H1 (cell line): ENCODE measurements around the gene RAB29. TPM values are rescaled to one million over a fixed set of nuclear protein-coding genes. Genes with fewer than 3 reads are reported as not detected.

ENCODE experiments used
- CTCF ChIA-PET: fragments of 300-600 bp; sonication (Branson Sonifier 250); formaldehyde crosslinking; loops from one replicate; lab custom pipeline; 2021; ENCODE audit not compliant: partially characterized antibody; lab: Charles Lee
- POLR2A ChIA-PET: fragments of 300-600 bp; sonication (Branson Sonifier 250); formaldehyde crosslinking; loops from one replicate; lab custom pipeline; 2021; ENCODE audit warnings: inconsistent platforms; ENCODE audit not compliant: partially characterized antibody; lab: Charles Lee
- DNase-seq, 2 experiments: peaks; one replicate each; pipeline versions ENCODE4 v3.0.0 to v3.0.0-alpha.2; 2010 to 2022; ENCODE audit warnings: low spot score in 2 of 2, low read depth in 1 of 2, mixed read lengths in 1 of 2
- FAIRE-seq: peaks from 2 replicates; lab custom pipeline; 2011; peaks lifted over from hg19 to GRCh38; lab: Jason Lieb, UNC
- H2AFZ ChIP-seq: 2 replicates; pipeline ENCODE4 v1.8.1; 2012; ENCODE audit warnings: low read length, inconsistent platforms
- H2AK5ac ChIP-seq: 2 replicates; pipeline ENCODE4 v1.6.1; 2013; ENCODE audit warnings: low read depth, low read length
- H2BK120ac ChIP-seq: replicated peaks from 2 replicates; pipeline ENCODE3; 2013; ENCODE audit warnings: low read depth, low read length, inconsistent platforms
- H2BK12ac ChIP-seq: 2 replicates; pipeline ENCODE4 v1.6.1; 2013; ENCODE audit warnings: low read depth, low read length
- H2BK15ac ChIP-seq: 2 replicates; pipeline ENCODE4 v1.6.1; 2013; ENCODE audit warnings: low read length
- H2BK20ac ChIP-seq: 2 replicates; pipeline ENCODE4 v1.6.1; 2013; ENCODE audit warnings: low read length
- H2BK5ac ChIP-seq: 2 replicates; pipeline ENCODE4 v1.6.1; 2013; ENCODE audit warnings: low read depth, low read length
- H3K14ac ChIP-seq: 2 replicates; pipeline ENCODE4 v1.6.1; 2013; ENCODE audit warnings: inconsistent platforms; ENCODE audit not compliant: insufficient read length
- H3K18ac ChIP-seq: 2 replicates; pipeline ENCODE4 v1.6.1; 2013; ENCODE audit warnings: low read length; ENCODE audit errors: extremely low read depth
- H3K23ac ChIP-seq: 2 replicates; pipeline ENCODE4 v1.6.1; 2013; ENCODE audit warnings: inconsistent platforms; ENCODE audit not compliant: insufficient read length
- H3K23me2 ChIP-seq: 2 replicates; pipeline ENCODE4 v1.6.1; 2013; ENCODE audit warnings: low read depth, low read length
- H3K27ac ChIP-seq: 2 replicates; pipeline ENCODE4 v1.6.1; 2011; ENCODE audit warnings: low read depth, low read length, inconsistent platforms
- H3K27me3 ChIP-seq, 4 experiments: replicated peaks in 1 of 4; 1 replicate in 1 of 4; 2 replicates in 3 of 4; pipeline versions ENCODE4 v1.6.1 to v1.8.1; 2011 to 2013; ENCODE audit warnings: low read length in 3 of 4, mild to moderate bottlenecking in 3 of 4, inconsistent platforms in 2 of 4, mixed read lengths in 2 of 4, moderate library complexity in 1 of 4; ENCODE audit not compliant: control insufficient read depth in 3 of 4, insufficient read depth in 3 of 4; ENCODE audit errors: extremely low read depth in 1 of 4
- H3K36me3 ChIP-seq, 4 experiments: 2 replicates each; pipeline versions ENCODE4 v1.6.1 to v1.8.1; 2011 to 2013; ENCODE audit warnings: mild to moderate bottlenecking in 4 of 4, low read length in 3 of 4, moderate library complexity in 2 of 4, control low read depth in 1 of 4, inconsistent platforms in 1 of 4; ENCODE audit not compliant: insufficient read depth in 4 of 4, control insufficient read depth in 2 of 4
- H3K4ac ChIP-seq: replicated peaks from 2 replicates; pipeline ENCODE3; 2013; ENCODE audit warnings: low read length, low read depth, mixed read lengths, inconsistent platforms; ENCODE audit not compliant: insufficient read length
- H3K4me1 ChIP-seq, 4 experiments: replicated peaks in 1 of 4; 1 replicate in 1 of 4; 2 replicates in 3 of 4; pipeline versions ENCODE4 v1.6.1 to v1.8.1; 2011 to 2013; ENCODE audit warnings: low read length in 3 of 4, inconsistent platforms in 2 of 4, mixed read lengths in 1 of 4; ENCODE audit not compliant: insufficient read depth in 4 of 4, control insufficient read depth in 3 of 4
- H3K4me2 ChIP-seq, 2 experiments: 2 replicates each; pipeline versions ENCODE4 v1.6.1 to v1.8.1; 2011 to 2013; ENCODE audit warnings: low read depth in 2 of 2, low read length in 2 of 2, control low read depth in 1 of 2, inconsistent platforms in 1 of 2, mild to moderate bottlenecking in 1 of 2; ENCODE audit not compliant: insufficient read depth in 1 of 2
- H3K4me3 ChIP-seq, 4 experiments: fragments of 200-600, 300-600 bp in 1 of 4; sonication (generic), shearing (Covaris generic), sonication (Bioruptor Twin) in 1 of 4; 2 replicates each; pipeline versions ENCODE4 v1.5.1 to v1.8.1; 2011 to 2016; ENCODE audit warnings: low read length in 4 of 4, low read depth in 3 of 4, control low read depth in 2 of 4, inconsistent platforms in 2 of 4, mild to moderate bottlenecking in 2 of 4, mixed read lengths in 1 of 4, moderate library complexity in 1 of 4; ENCODE audit not compliant: insufficient read depth in 2 of 4; ENCODE audit errors: extremely low read depth in 1 of 4
- H3K56ac ChIP-seq: replicated peaks from 2 replicates; pipeline ENCODE3; 2013; ENCODE audit warnings: low read depth, mild to moderate bottlenecking, mixed read lengths, low read length, inconsistent platforms; ENCODE audit not compliant: insufficient read length
- H3K79me1 ChIP-seq: 2 replicates; pipeline ENCODE4 v1.6.1; 2013; ENCODE audit warnings: low read depth, low read length, control low read depth
- H3K79me2 ChIP-seq, 2 experiments: 2 replicates each; pipeline versions ENCODE4 v1.6.1 to v1.8.1; 2012 to 2013; ENCODE audit warnings: low read length in 2 of 2, mild to moderate bottlenecking in 2 of 2, inconsistent platforms in 1 of 2; ENCODE audit not compliant: insufficient read depth in 2 of 2, control insufficient read depth in 1 of 2
- H3K9ac ChIP-seq, 4 experiments: replicated peaks in 1 of 4; 1 replicate in 1 of 4; 2 replicates in 3 of 4; pipeline versions ENCODE4 v1.6.1 to v1.8.1; 2011 to 2013; ENCODE audit warnings: low read depth in 3 of 4, low read length in 3 of 4, control low read depth in 2 of 4, mild to moderate bottlenecking in 2 of 4, moderate library complexity in 2 of 4, inconsistent platforms in 1 of 4; ENCODE audit errors: extremely low read depth in 1 of 4
- H3K9me3 ChIP-seq, 2 experiments: 2 replicates each; pipeline versions ENCODE4 v1.6.1 to v1.8.1; 2012 to 2013; ENCODE audit warnings: mild to moderate bottlenecking in 2 of 2, moderate library complexity in 2 of 2, control low read depth in 1 of 2, inconsistent platforms in 1 of 2, low read depth in 1 of 2, low read length in 1 of 2, mixed read lengths in 1 of 2; ENCODE audit not compliant: insufficient read depth in 2 of 2
- H4K20me1 ChIP-seq, 2 experiments: replicated peaks in 1 of 2; 2 replicates each; pipeline versions ENCODE3 to v1.8.1; 2011 to 2013; ENCODE audit warnings: inconsistent platforms in 2 of 2, low read length in 2 of 2, mild to moderate bottlenecking in 1 of 2; ENCODE audit not compliant: insufficient read depth in 2 of 2, control insufficient read depth in 1 of 2
- H4K5ac ChIP-seq: 2 replicates; pipeline ENCODE4 v1.6.1; 2013; ENCODE audit warnings: low read length, low read depth, mixed read lengths, inconsistent platforms; ENCODE audit not compliant: insufficient read length
- H4K8ac ChIP-seq: 2 replicates; pipeline ENCODE4 v1.8.0; 2013; ENCODE audit warnings: mild to moderate bottlenecking, moderate library complexity, low read length, inconsistent platforms; ENCODE audit not compliant: insufficient read depth; ENCODE audit errors: extremely low read depth
- H4K91ac ChIP-seq: replicated peaks from 2 replicates; pipeline ENCODE3; 2013; ENCODE audit warnings: low read length, mixed read lengths, inconsistent platforms; ENCODE audit not compliant: insufficient read length
- BCL11A ChIP-seq, 2 experiments: IDR thresholded peaks; one replicate each; pipeline ENCODE4 v1.6.1; 2011; ENCODE audit warnings: low read depth in 2 of 2, low read length in 2 of 2, mild to moderate bottlenecking in 2 of 2
- CBX5 ChIP-seq: fragments of 300-800, 300-1000 bp; sonication (generic); IDR thresholded peaks from 2 replicates; pipeline ENCODE4 v1.7.1; 2016; ENCODE audit warnings: antibody characterized with exemption, low read length, low read depth
- KDM1A ChIP-seq: fragments of 200-600, 300-600 bp; sonication (generic); IDR thresholded peaks from 2 replicates; pipeline ENCODE4 v1.7.1; 2016; ENCODE audit warnings: mild to moderate bottlenecking, low read length, borderline replicate concordance
- MAFK ChIP-seq: IDR thresholded peaks from 2 replicates; pipeline ENCODE4 v1.6.1; 2012; ENCODE audit warnings: low read depth, mild to moderate bottlenecking, improper control_type of control experiment, low read length
- SAP30 ChIP-seq: fragments of 300-600 bp; sonication (generic); IDR thresholded peaks from 2 replicates; pipeline ENCODE4 v1.7.1; 2012; ENCODE audit warnings: low read length, moderate library complexity, mild to moderate bottlenecking, inconsistent platforms; ENCODE audit not compliant: insufficient read depth, insufficient replicate concordance
- WGBS, 2 experiments: shearing (Covaris generic) in 1 of 2; methylation state at CpG; one replicate each; pipeline versions ENCODE4 v1.1.6 to v1.1.7; 2013 to 2015; ENCODE audit warnings: low lambda C conversion rate in 2 of 2, mixed read lengths in 2 of 2, inconsistent platforms in 1 of 2, low coverage in 1 of 2, missing lambda C conversion rate in 1 of 2; ENCODE audit not compliant: insufficient replicate concordance in 2 of 2, insufficient coverage in 1 of 2, insufficient read length in 1 of 2; ENCODE audit errors: extremely low coverage in 1 of 2, missing lambda C conversion rate in 1 of 2; 5-methylcytosine and 5-hydroxymethylcytosine counted together
- polyA plus RNA-seq, 7 experiments: library from polyadenylated mRNA; depleted of rRNA in 3 of 7; stranded (reverse) in 5 of 7; unstranded in 2 of 7; fragments of >200 nt in 5 of 7; fragments of 200-250 nt in 2 of 7; gene quantifications; 1 replicate in 5 of 7; 2 replicates in 1 of 7; 4 replicates in 1 of 7; pipeline versions ENCODE4 v1.2.1 to v1.2.3, GENCODE V29; 2011 to 2013; ENCODE audit warnings: missing spikeins in 2 of 7, mixed read lengths in 2 of 7
- total RNA-seq: library from RNA; stranded (reverse); fragmentation: NEBNext Ultra II Directional; extraction: Animal tissue kit (Norgen Biotek cat#: 25700); gene quantifications from 2 replicates; pipeline ENCODE4 v1.2.1, GENCODE V29; 2021

RAB29 gene
- total and polyA plus RNA-seq, 2 of the 8 experiments (the other 6 are each of a cell fraction or from before 2014, with no cell fraction given): 10.1 to 17.3 TPM

GRCh38 chr1:205770618-205771017, 4.7 kb downstream of the RAB29 start:
- Histone ChIP-seq H2AFZ (no peak overlapping the region), H3K4me3 (no peak overlapping the region), H2BK120ac (no peak overlapping the region), H3K9ac (no peak overlapping the region), H2AK5ac (no peak overlapping the region), H2BK20ac (no peak overlapping the region), H2BK12ac (no peak overlapping the region), H4K91ac (no peak overlapping the region), H2BK5ac (no peak overlapping the region), H3K4me2 (no peak overlapping the region), H3K14ac (no peak overlapping the region), H3K56ac (no peak overlapping the region), H3K36me3 (no peaks in the 10 kb centered on the region), H3K79me1 (no peaks in the 10 kb centered on the region), H3K18ac (no peak overlapping the region), H3K9me3 (no peaks in the 10 kb centered on the region), H3K23me2 (peaks cover 6% of the 10 kb centered on the region), H4K20me1 (no peaks in the 10 kb centered on the region), H2BK15ac (no peak overlapping the region), H3K4me1 (peaks cover 0 to 7% (median 5%) of the 10 kb centered on the region in 4 experiments; a peak in 4 of 7 replicates), H4K5ac (no peak overlapping the region), H3K27ac (no peak overlapping the region), H3K79me2 (no peaks in the 10 kb centered on the region), H3K4ac (no peak overlapping the region), H3K27me3 (peaks cover 2 to 11% (median 8%) of the 10 kb centered on the region in 4 experiments; a peak in 5 of 7 replicates), H4K8ac (no peak overlapping the region), H3K23ac (no peak overlapping the region)
- ChIA-PET POLR2A (no interaction called here), CTCF (interaction anchor here (1.0 kb wide), 1 partner anchor 60 kb away, joined by 3 read pairs; no protein-coding TSS in a partner anchor)
- DNase-seq (no peak), FAIRE-seq (no peak)
- 90% methylated on average over 4 of the region's 4 CpGs; no CpG with 5 or more reads in 1 of the 2 experiments for WGBS, 2 experiments
- no peak for TF ChIP-seq CBX5
- TF ChIP-seq BCL11A (IDR thresholded peaks at IDR 0.05; ENCODE audit: low read depth in 2 of 2, low read length in 2 of 2): no peak
- TF ChIP-seq MAFK: no peak
- TF ChIP-seq KDM1A: no peak
- TF ChIP-seq SAP30: no peak
- TF ChIP-seq, all 59 proteins: peak for 0
